Effector memory CD8-positive, alpha-beta T cell (primary cell): Measurements from ENCODE around the gene BOLA1.
A peak's percentile ranks its signal among the peaks of the same experiment; 100 is the strongest.
"Not testable (repeated sequence)": the region's sequence is repeated elsewhere in the genome, so short reads cannot be mapped to it uniquely, and the experiment has no call there.

Experiments used
- ATAC-seq: fragments of 150-1000 bp; cut with Tn5 transposase; replicated peaks from 2 replicates; pipeline ENCODE4 v1.10.0; 2021; ENCODE audit warnings: mild to moderate bottlenecking, moderate library complexity
- DNase-seq, 3 experiments: peaks; one replicate each; pipeline ENCODE4 v3.0.0; 2021
- H3K27ac Mint-ChIP-seq, 2 donors: one replicate each; pipeline ENCODE4 v1.8.0; 2022; ENCODE audit warnings: mild to moderate bottlenecking in 2 of 2, mixed read lengths in 2 of 2, moderate library complexity in 2 of 2
- H3K27me3 Mint-ChIP-seq, 2 donors: one replicate each; pipeline ENCODE4 v1.8.0; 2022; ENCODE audit warnings: mixed read lengths in 2 of 2
- H3K36me3 Mint-ChIP-seq: one replicate; pipeline ENCODE4 v1.8.0; 2022; ENCODE audit warnings: mild to moderate bottlenecking, moderate library complexity, mixed read lengths; ENCODE audit not compliant: insufficient read depth
- H3K4me1 Mint-ChIP-seq, 2 donors: one replicate each; pipeline ENCODE4 v1.8.0; 2022; ENCODE audit warnings: low read depth in 2 of 2, mixed read lengths in 2 of 2
- H3K4me3 Mint-ChIP-seq, 2 donors: one replicate each; pipeline ENCODE4 v1.8.0; 2022; ENCODE audit warnings: mild to moderate bottlenecking in 2 of 2, mixed read lengths in 2 of 2, moderate library complexity in 2 of 2
- H3K9me3 Mint-ChIP-seq, 2 donors: one replicate each; pipeline ENCODE4 v1.8.0; 2022; ENCODE audit warnings: mixed read lengths in 2 of 2
- total RNA-seq, 9 experiments: gene quantifications; one replicate each; lab custom pipeline; 2026; lab: John Stamatoyannopoulos, UW

Gene BOLA1, protein sequence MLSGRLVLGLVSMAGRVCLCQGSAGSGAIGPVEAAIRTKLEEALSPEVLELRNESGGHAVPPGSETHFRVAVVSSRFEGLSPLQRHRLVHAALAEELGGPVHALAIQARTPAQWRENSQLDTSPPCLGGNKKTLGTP
- total RNA-seq = 4.0 to 12.6 (median 9.6) reads per million in 9 experiments

DNA sequence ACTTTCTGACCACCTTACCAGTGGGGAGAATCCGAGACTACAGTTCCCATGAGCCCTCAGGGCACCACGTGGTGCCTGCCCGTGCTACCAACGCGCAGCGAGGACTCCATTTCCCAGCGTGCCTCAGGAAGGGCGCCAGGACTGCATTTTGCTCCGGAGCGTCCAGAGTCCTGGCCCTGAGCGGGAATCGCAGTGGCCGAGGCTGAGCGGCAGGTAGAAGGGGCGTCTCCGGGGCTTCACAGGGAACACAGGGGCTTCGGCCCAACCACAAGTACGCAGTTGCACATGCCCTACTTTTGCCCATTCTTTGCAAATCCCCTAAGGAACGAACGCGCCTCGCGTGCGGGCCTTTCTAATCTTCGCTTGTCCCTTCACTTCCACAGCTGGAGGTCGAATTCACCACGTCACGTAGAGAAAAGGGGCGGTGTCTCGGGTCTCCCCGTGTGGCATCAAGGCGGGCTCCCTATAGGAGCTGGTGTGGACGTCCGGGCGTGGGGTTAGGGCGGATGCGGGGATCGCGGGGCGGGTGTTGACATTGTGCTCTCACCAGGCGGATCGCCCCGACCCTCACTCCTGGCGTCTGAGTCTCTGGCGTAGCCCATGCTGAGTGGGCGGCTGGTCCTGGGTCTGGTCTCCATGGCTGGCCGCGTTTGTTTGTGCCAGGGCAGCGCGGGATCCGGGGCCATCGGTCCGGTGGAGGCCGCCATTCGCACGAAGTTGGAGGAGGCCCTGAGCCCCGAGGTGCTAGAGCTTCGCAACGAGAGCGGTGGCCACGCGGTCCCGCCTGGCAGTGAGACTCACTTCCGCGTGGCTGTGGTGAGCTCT, at the start of gene BOLA1:
BOLA1 (plus strand) TSS at position 109 of the 825 bp plus-strand sequence; CDS start at position 601, 492 bp downstream.
- Mint-ChIP-seq H3K27me3 (peaks cover 0 to 2% of the 10 kb centered on the region in 2 donors), H3K36me3 (peaks cover 15% of the 10 kb centered on the region), H3K9me3 (peaks cover 0 to 5% of the 10 kb centered on the region in 2 donors), H3K27ac (peak within 1 kb of the TSS; percentile 82 to 86), H3K4me3 (peak within 1 kb of the TSS; percentile 86 to 89), H3K4me1 (peaks cover 21% of the 10 kb centered on the region in 2 donors)
- ATAC-seq = peak; percentile 96
- DNase-seq = peak; percentile 67 to 74 (median 73)

DNA sequence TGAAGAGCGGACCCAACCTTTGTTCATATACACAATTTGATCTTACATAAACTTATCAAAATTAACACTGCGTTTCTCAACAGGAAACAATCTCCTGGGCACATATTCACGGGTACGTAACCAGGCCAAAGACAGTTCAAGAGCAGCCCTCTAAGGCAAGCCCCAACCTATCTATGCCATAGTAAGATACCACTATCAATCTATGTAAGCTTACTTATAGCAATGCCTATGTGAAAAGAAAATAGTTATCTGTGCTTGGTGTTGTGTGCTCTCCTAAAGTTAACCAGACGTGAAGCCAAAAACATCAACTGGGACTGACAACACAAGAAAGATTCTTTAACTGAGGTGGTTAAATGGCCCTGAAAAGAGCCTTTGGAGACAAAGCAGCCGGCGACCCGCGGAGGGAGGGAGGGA, 49.4 kb upstream of the BOLA1 start:
- H3K27ac Mint-ChIP-seq = peak overlapping the region; percentile 72 to 87
- DNase-seq = no peak
- H3K9me3 Mint-ChIP-seq = no peaks in the 10 kb centered on the region
- H3K4me1 Mint-ChIP-seq = peaks cover 36 to 42% of the 10 kb centered on the region in 2 donors
- H3K27me3 Mint-ChIP-seq = no peaks in the 10 kb centered on the region
- no peak for ATAC-seq
- H3K4me3 Mint-ChIP-seq = peak overlapping the region; percentile 83 to 84
- peaks cover 5% of the 10 kb centered on the region for H3K36me3 Mint-ChIP-seq

GRCh38 chr1:149850732-149851345, 48.5 kb upstream of the BOLA1 start:
- H3K4me3 Mint-ChIP-seq, H3K36me3 Mint-ChIP-seq, DNase-seq, H3K27ac Mint-ChIP-seq, H3K9me3 Mint-ChIP-seq, H3K27me3 Mint-ChIP-seq: not testable (repeated sequence)
- peak; percentile 67 for ATAC-seq
- H3K4me1 Mint-ChIP-seq = peaks cover 28 to 34% of the 10 kb centered on the region in 2 donors

- not testable (repeated sequence) for H3K36me3 Mint-ChIP-seq, H3K4me3 Mint-ChIP-seq, H3K27ac Mint-ChIP-seq, H3K9me3 Mint-ChIP-seq, DNase-seq, H3K27me3 Mint-ChIP-seq
- peaks cover 28 to 30% of the 10 kb centered on the region in 2 donors for H3K4me1 Mint-ChIP-seq
- peak; percentile 71 for ATAC-seq
Measured at GRCh38 chr1:149851585-149852213, 47.7 kb upstream of the BOLA1 start.

DNA sequence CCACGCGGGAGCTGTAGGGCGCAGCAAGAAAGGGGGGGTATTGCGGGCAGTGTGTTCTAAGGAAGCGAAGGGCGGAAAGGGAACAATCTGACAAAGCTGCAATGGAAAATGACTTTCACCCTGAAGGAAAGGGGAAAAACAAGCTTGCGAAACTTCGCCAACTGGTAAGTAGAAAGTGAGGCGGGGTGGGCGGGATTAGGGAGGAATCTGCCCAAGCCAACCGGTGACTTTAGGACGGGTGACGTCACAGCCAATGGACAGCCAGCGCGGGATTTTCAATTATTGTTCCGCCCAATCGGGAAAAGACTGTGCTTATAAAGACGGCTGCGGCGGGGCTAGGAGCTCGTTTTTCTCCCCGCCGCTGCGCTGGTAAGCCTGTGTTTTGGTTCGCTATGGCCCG, 47.1 kb upstream of the BOLA1 start:
- peaks cover 24 to 25% of the 10 kb centered on the region in 2 donors for H3K4me1 Mint-ChIP-seq
- not testable (repeated sequence) for H3K9me3 Mint-ChIP-seq, H3K27ac Mint-ChIP-seq, H3K36me3 Mint-ChIP-seq, H3K27me3 Mint-ChIP-seq, DNase-seq, H3K4me3 Mint-ChIP-seq
- ATAC-seq = peak; percentile 34

DNA sequence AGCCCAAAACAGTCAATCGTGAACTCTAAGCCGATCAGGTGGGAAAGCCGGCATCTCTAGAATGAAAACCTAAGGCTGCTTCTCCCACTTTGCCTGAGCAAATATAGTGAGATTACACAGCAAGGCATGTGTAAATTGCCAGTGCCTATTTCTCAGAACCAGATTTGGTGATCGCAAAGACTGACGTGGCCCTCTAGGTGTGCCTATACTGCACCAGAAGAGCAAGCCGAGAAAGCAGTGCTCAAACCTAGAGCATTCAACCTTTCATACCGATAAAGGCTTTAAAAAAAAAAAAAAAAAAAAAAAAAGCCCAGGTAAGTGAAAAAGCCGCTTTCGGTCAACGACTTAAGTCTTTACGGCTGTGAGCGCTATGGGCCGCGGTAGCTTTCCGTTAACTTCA, 39.1 kb upstream of the BOLA1 start:
- not testable (repeated sequence) for H3K4me3 Mint-ChIP-seq, H3K27me3 Mint-ChIP-seq, H3K9me3 Mint-ChIP-seq, H3K27ac Mint-ChIP-seq, DNase-seq, H3K36me3 Mint-ChIP-seq, H3K4me1 Mint-ChIP-seq
- ATAC-seq = peak; percentile 25

DNA sequence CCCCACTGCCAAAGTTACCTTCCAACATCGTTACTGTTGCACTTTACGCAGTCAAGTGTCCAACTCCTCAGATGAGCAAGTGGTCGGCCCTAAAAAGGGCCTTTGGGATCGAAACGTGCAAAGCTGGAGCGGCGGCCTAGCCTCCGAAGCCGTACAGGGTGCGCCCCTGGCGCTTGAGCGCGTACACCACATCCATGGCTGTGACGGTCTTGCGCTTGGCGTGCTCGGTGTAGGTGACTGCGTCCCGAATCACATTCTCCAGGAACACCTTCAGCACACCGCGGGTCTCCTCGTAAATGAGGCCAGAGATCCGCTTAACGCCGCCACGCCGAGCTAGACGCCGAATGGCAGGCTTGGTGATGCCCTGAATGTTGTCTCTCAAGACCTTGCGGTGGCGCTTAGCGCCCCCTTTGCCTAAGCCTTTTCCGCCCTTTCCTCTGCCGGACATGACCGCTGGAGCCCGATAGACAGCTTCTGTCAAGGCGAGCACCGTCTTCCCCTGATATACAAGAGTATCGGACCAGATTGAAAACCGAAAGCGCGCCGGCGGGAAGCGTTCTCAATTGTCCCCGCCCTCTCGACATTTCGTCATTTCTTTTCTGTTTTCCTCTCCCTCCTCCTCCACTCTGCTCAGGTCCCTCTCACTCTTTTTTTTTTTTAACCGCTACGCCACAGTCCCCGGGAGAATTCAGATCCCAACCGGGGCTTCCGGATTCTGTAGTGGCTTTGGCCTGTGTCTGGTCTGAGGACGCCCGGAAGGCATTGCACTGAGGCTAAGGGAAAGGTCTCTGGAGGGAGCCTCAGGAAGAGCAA, 38.5 kb upstream of the BOLA1 start:
- not testable (repeated sequence) for H3K9me3 Mint-ChIP-seq, H3K4me3 Mint-ChIP-seq, H3K36me3 Mint-ChIP-seq, H3K27ac Mint-ChIP-seq, H3K4me1 Mint-ChIP-seq, H3K27me3 Mint-ChIP-seq, DNase-seq
- ATAC-seq = peak; percentile 80

- not testable (repeated sequence) for H3K4me3 Mint-ChIP-seq, DNase-seq, H3K4me1 Mint-ChIP-seq, H3K9me3 Mint-ChIP-seq, H3K36me3 Mint-ChIP-seq, H3K27me3 Mint-ChIP-seq, H3K27ac Mint-ChIP-seq
- ATAC-seq = peak; percentile 15
Measured at GRCh38 chr1:149861497-149862054, 37.8 kb upstream of the BOLA1 start.

- not testable (repeated sequence) for H3K4me1 Mint-ChIP-seq, H3K27ac Mint-ChIP-seq, DNase-seq, H3K36me3 Mint-ChIP-seq, H3K4me3 Mint-ChIP-seq, H3K27me3 Mint-ChIP-seq, H3K9me3 Mint-ChIP-seq, ATAC-seq
Measured at GRCh38 chr1:149866887-149867286, 32.5 kb upstream of the BOLA1 start.

DNA sequence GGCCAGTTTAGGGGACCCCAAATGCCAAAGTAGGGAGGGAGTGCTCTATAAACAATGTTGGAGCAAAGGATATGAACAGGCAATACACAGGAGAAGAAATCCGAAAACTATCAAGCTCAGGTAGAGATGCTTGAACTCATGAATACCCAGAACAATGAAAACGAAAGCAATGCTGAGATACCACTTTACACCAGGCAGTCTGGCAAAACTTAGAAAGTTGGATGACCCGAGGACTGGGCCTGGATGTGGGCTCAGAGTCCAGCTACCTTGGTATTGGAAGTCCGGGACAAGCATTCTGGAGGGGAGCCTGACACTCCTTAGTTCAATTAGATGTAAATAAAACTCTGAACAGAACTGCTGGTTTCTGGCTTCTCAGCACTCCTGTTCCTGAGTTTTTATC, 26.3 kb upstream of the BOLA1 start:
- not testable (repeated sequence) for H3K4me1 Mint-ChIP-seq, H3K27ac Mint-ChIP-seq, H3K9me3 Mint-ChIP-seq, ATAC-seq, H3K27me3 Mint-ChIP-seq, H3K36me3 Mint-ChIP-seq, H3K4me3 Mint-ChIP-seq, DNase-seq

DNA sequence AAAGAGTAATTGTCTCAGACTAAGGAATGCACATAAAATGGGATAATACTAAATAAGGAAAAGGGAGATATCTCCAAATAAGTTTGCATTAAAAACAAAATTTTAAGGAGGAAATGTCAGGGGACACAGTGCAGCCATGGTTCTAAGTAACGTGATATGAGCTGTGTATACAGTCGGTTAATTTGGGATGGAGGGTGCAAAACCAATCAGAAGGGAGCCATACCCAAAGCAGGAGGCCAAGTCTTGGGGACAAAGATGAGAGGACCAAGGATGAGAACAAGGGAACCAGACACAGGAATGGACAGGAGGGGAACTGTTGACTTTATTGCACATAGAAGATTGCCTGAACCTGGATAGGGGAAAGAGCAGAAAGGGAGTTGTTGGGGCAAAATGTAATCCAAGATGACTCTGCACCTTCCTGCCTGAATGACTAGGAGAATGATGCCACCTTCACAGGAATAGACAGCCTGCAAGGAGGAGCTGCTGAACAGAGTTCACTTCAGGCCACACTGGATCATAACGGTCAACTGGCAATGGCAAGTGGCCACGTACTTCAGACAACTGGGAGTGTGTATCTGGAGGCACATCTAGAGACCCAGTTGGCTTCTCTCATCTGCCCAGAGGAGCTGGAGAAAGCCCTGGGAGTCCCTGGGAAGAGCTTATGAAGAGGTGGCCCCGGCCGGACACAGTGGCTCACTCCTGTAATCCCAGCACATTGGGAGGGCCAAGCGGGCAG, 22.0 kb upstream of the BOLA1 start:
- H3K36me3 Mint-ChIP-seq = no peaks in the 10 kb centered on the region
- DNase-seq (no peak), ATAC-seq (no peak)
- H3K27me3 Mint-ChIP-seq = no peaks in the 10 kb centered on the region
- peaks cover 6 to 9% of the 10 kb centered on the region in 2 donors for H3K4me1 Mint-ChIP-seq
- H3K9me3 Mint-ChIP-seq = no peaks in the 10 kb centered on the region
- H3K27ac Mint-ChIP-seq = no peak overlapping the region
- no peak overlapping the region for H3K4me3 Mint-ChIP-seq

DNA sequence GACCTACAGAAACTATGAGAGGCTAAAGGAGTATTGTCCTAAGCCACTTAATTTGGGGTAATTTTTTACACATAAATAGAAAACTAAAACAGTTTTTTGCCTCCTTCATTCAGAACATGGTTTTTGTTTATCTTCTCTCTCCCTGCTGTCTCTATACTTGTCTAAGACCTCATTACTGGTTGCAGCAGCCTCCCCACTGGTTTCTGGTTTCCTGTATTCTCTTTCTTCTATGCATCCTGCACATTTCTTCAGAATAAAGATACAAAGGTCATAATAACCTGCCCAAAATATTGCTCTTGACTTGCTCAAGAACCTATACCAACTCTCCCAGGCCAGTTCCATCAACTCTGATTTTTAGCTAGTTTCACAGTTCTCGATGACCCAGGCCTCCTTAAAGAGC, 19.8 kb upstream of the BOLA1 start:
- Mint-ChIP-seq H3K27ac (peak overlapping the region; percentile 1 to 48), H3K36me3 (peaks cover 5% of the 10 kb centered on the region), H3K27me3 (no peaks in the 10 kb centered on the region), H3K4me1 (peaks cover 9 to 10% of the 10 kb centered on the region in 2 donors), H3K9me3 (no peaks in the 10 kb centered on the region), H3K4me3 (peak overlapping the region; percentile 1 to 11)
- ATAC-seq (peak; percentile 65), DNase-seq (no peak)
